HepG2 (cell line): ENCODE measurements around the gene HOMEZ. TPM values are rescaled to one million over a fixed set of nuclear protein-coding genes. Genes with fewer than 3 reads are reported as not detected.
A peak's percentile ranks its signal among the peaks of the same experiment; 100 is the strongest.

Experiments
- FUBP1 ChIP-seq: sonication (generic); formaldehyde crosslinking; IDR thresholded peaks from 2 replicates; pipeline ENCODE4 v1.5.1; 2020; ENCODE audit warnings: missing genetic modification reagents, mild to moderate bottlenecking, borderline replicate concordance
- HCFC1 ChIP-seq: fragments of 150-350 bp; IDR thresholded peaks from 2 replicates; pipeline ENCODE4 v1.6.1; 2014; ENCODE audit warnings: low read depth, low read length
- HHEX ChIP-seq: IDR thresholded peaks from 2 replicates; pipeline ENCODE4 v1.6.1; 2016; ENCODE audit warnings: control low read depth
- IRF2 ChIP-seq: IDR thresholded peaks from 2 replicates; pipeline ENCODE4 v1.6.1; 2018; ENCODE audit warnings: missing genetic modification reagents, missing compliant biosample characterization
- ISL2 ChIP-seq: sonication (generic); formaldehyde crosslinking; IDR thresholded peaks from 2 replicates; pipeline ENCODE4 v1.5.0; 2020; ENCODE audit warnings: missing genetic modification reagents
- ISX ChIP-seq: sonication (generic); formaldehyde crosslinking; conservative IDR thresholded peaks from 2 replicates; pipeline ENCODE4 v1.5.0; 2020; ENCODE audit warnings: missing genetic modification reagents
- KLF9 ChIP-seq: IDR thresholded peaks from 2 replicates; pipeline ENCODE4 v1.6.1; 2016; ENCODE audit warnings: low read depth
- MAFF ChIP-seq: IDR thresholded peaks from 2 replicates; pipeline ENCODE4 v1.6.1; 2011; ENCODE audit warnings: low read depth, low read length, improper control_type of control experiment
- NFYB ChIP-seq: sonication (generic); formaldehyde crosslinking; IDR thresholded peaks from 2 replicates; pipeline ENCODE4 v1.4.0; 2020; ENCODE audit warnings: missing genetic modification reagents
- SNAPC5 ChIP-seq: sonication (generic); formaldehyde crosslinking; IDR thresholded peaks from 2 replicates; pipeline ENCODE4 v1.8.1; 2023; ENCODE audit warnings: mild to moderate bottlenecking, missing genetic modification reagents, borderline replicate concordance
- SNRNP70 ChIP-seq: fragments of 200-400 bp; formaldehyde crosslinking; IDR thresholded peaks from 2 replicates; pipeline ENCODE4 v1.6.1; 2017; ENCODE audit warnings: mild to moderate bottlenecking, low read depth, low read length, moderate library complexity
- STAG1 ChIP-seq: sonication (generic); formaldehyde crosslinking; IDR thresholded peaks from 2 replicates; pipeline ENCODE4 v1.4.0; 2020; ENCODE audit warnings: missing genetic modification reagents
- TBX3 ChIP-seq: fragments of 450-650 bp; IDR thresholded peaks from 2 replicates; pipeline ENCODE4 v1.6.1; 2017; ENCODE audit warnings: antibody characterized with exemption, mild to moderate bottlenecking, inconsistent platforms, borderline replicate concordance
- THAP7 ChIP-seq: sonication (generic); formaldehyde crosslinking; IDR thresholded peaks from 2 replicates; pipeline ENCODE4 v1.8.1; 2023; ENCODE audit warnings: mild to moderate bottlenecking, missing genetic modification reagents
- ZNF20 ChIP-seq: sonication (generic); formaldehyde crosslinking; IDR thresholded peaks from 2 replicates; pipeline ENCODE4 v1.4.0; 2020; ENCODE audit warnings: mild to moderate bottlenecking, moderate library complexity, missing genetic modification reagents
- ZNF329 ChIP-seq: sonication (generic); formaldehyde crosslinking; IDR thresholded peaks from 2 replicates; pipeline ENCODE4 v1.9.0; 2021; ENCODE audit warnings: low read depth, mild to moderate bottlenecking, missing genetic modification reagents
- ZNF484 ChIP-seq: sonication (generic); formaldehyde crosslinking; IDR thresholded peaks from 2 replicates; pipeline ENCODE4 v1.5.1; 2020; ENCODE audit warnings: mild to moderate bottlenecking, low read depth, missing genetic modification reagents, borderline replicate concordance
- ZNF549 ChIP-seq: sonication (generic); formaldehyde crosslinking; IDR thresholded peaks from 2 replicates; pipeline ENCODE4 v1.5.0; 2020; ENCODE audit warnings: missing genetic modification reagents
- ZNF678 ChIP-seq: sonication (generic); formaldehyde crosslinking; IDR thresholded peaks from 2 replicates; pipeline ENCODE4 v1.4.0; 2020; ENCODE audit warnings: mild to moderate bottlenecking, missing genetic modification reagents
- polyA plus RNA-seq, 8 experiments: library from polyadenylated mRNA; depleted of rRNA in 3 of 8; stranded (reverse) in 7 of 8; unstranded in 1 of 8; fragments of >200 nt; fragmentation: Illumina TruSeq in 4 of 8; extraction: Trizol in 4 of 8; gene quantifications; 2 replicates each; pipeline versions ENCODE4 v1.2.1 to v1.2.3, GENCODE V29; 2011 to 2016; ENCODE audit warnings: low read depth in 4 of 8, missing spikeins in 1 of 8, mixed read lengths in 1 of 8; ENCODE audit not compliant: insufficient read depth in 1 of 8
- total RNA-seq, 5 experiments: library from RNA; depleted of rRNA; stranded (reverse); fragments of >200 nt; fragmentation: Illumina TruSeq; extraction: Trizol; gene quantifications; 2 replicates each; pipeline ENCODE4 v1.2.3, GENCODE V29; 2016; ENCODE audit warnings: low read depth in 1 of 5
- TF ChIP-seq, protein P1 (sequence below): sonication (generic); formaldehyde crosslinking; IDR thresholded peaks from 2 replicates; pipeline ENCODE4 v1.4.0; 2020; ENCODE audit warnings: missing genetic modification reagents, borderline replicate concordance
- TF ChIP-seq, protein P2 (sequence below): sonication (generic); formaldehyde crosslinking; IDR thresholded peaks from 2 replicates; pipeline ENCODE4 v1.9.0; 2021; ENCODE audit warnings: missing genetic modification reagents, borderline replicate concordance

Gene HOMEZ
- total and polyA plus RNA-seq, 2 of the 13 experiments (the other 11 are each of a cell fraction or from before 2014, with no cell fraction given), result 14.5 to 31.8 TPM

DNA sequence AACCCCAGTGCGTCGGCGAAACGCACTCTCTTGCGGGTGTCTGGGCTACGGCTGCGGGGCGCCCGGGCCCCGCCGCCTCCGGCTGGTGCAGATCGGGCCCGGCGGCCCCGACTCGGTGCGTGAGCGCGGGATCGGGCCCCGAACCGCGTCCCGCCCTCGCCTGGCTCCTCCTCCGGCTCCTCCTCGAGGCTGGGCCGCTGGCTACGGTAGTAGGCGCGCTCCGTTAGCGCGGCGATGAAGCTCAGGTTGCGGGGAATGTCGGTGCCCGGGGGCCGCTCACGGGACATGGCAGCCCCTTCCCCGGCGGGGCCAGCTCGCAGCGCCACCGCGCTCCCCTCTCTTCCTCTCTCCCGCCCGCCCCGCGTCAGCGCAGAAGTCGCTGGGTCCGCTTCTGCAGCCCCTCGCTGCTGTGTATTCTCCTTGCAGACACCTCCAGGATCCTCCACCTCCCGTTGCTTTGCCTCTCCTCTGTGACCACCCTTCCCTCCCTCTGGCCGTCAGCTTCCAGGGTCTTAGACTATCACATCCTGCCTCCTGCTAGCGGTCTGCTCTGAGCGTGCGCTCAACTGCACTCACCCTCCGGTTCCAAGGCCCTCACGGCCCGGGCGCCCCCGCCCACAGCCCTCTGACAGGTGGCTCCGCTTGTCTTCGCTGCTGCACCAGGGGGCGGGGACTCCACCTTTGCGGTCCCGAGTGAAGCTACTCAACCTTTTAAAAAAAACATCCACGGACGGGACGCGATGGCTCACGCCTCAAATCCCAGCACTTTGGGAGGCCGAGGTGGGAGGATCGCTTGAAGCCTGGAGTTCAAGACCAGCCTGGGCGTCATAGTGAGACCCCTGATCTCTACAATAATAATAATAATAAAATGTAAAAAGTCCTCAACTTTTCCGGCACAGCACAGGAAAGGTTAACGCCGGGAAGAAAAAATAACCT, 16.6 kb upstream of the HOMEZ start, which contains the start of gene PPP1R3E (continued):
- TF ChIP-seq, protein P1, sequence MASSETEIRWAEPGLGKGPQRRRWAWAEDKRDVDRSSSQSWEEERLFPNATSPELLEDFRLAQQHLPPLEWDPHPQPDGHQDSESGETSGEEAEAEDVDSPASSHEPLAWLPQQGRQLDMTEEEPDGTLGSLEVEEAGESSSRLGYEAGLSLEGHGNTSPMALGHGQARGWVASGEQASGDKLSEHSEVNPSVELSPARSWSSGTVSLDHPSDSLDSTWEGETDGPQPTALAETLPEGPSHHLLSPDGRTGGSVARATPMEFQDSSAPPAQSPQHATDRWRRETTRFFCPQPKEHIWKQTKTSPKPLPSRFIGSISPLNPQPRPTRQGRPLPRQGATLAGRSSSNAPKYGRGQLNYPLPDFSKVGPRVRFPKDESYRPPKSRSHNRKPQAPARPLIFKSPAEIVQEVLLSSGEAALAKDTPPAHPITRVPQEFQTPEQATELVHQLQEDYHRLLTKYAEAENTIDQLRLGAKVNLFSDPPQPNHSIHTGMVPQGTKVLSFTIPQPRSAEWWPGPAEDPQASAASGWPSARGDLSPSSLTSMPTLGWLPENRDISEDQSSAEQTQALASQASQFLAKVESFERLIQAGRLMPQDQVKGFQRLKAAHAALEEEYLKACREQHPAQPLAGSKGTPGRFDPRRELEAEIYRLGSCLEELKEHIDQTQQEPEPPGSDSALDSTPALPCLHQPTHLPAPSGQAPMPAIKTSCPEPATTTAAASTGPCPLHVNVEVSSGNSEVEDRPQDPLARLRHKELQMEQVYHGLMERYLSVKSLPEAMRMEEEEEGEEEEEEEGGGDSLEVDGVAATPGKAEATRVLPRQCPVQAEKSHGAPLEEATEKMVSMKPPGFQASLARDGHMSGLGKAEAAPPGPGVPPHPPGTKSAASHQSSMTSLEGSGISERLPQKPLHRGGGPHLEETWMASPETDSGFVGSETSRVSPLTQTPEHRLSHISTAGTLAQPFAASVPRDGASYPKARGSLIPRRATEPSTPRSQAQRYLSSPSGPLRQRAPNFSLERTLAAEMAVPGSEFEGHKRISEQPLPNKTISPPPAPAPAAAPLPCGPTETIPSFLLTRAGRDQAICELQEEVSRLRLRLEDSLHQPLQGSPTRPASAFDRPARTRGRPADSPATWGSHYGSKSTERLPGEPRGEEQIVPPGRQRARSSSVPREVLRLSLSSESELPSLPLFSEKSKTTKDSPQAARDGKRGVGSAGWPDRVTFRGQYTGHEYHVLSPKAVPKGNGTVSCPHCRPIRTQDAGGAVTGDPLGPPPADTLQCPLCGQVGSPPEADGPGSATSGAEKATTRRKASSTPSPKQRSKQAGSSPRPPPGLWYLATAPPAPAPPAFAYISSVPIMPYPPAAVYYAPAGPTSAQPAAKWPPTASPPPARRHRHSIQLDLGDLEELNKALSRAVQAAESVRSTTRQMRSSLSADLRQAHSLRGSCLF (CRISPR knock-in tag), result no peak
- TF ChIP-seq ISX (CRISPR knock-in tag) (peak; percentile 20), HHEX (0 out of 2 replicates have a peak, but pooled peaks have one; percentile 60), TBX3 (no peak; the same call in 1 of the 2 replicates), ZNF549 (CRISPR knock-in tag) (0 out of 2 replicates have a peak, but pooled peaks have one; percentile 9), ZNF678 (CRISPR knock-in tag) (peak; percentile 71; the same call in 1 of the 2 replicates), ISL2 (CRISPR knock-in tag) (peak; percentile 36), NFYB (peak; percentile 49), STAG1 (CRISPR knock-in tag) (no peak), FUBP1 (CRISPR knock-in tag) (no peak), KLF9 (CRISPR knock-in tag) (peak; percentile 98), HCFC1 (no peak), THAP7 (peak; percentile 93), ZNF329 (CRISPR knock-in tag) (0 out of 2 replicates have a peak, but pooled peaks have one; percentile 27), SNAPC5 (CRISPR knock-in tag) (0 out of 2 replicates have a peak, but pooled peaks have one; percentile 6), IRF2 (CRISPR knock-in tag) (peak; percentile 46), ZNF484 (CRISPR knock-in tag) (no peak), ZNF20 (CRISPR knock-in tag) (peak; percentile 17; the same call in 1 of the 2 replicates), MAFF (no peak), SNRNP70 (no peak)
- TF ChIP-seq, protein P2, sequence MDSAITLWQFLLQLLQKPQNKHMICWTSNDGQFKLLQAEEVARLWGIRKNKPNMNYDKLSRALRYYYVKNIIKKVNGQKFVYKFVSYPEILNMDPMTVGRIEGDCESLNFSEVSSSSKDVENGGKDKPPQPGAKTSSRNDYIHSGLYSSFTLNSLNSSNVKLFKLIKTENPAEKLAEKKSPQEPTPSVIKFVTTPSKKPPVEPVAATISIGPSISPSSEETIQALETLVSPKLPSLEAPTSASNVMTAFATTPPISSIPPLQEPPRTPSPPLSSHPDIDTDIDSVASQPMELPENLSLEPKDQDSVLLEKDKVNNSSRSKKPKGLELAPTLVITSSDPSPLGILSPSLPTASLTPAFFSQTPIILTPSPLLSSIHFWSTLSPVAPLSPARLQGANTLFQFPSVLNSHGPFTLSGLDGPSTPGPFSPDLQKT (CRISPR knock-in tag), result no peak
